NCI-H1417 (cell line): ENCODE data around the gene MPZL3.

Experiments used
- DNase-seq, 3 experiments: peaks; one replicate each; lab custom pipeline; 2025; lab: John Stamatoyannopoulos, UW

The MPZL3 gene

GRCh38 chr11:118251858-118252652, at the start of gene MPZL3:
TSS of gene MPZL3 (minus strand) at chr11:118252365. CDS start at chr11:118252294, 71 bp downstream.
- DNase-seq, result peak; percentile 97 to 99 (median 97)

GRCh38 chr11:118301600-118302195, 49.5 kb upstream of the MPZL3 start:
- no peak for DNase-seq

- peak in 1 of 3 experiments; percentile 13 for DNase-seq
Observed at GRCh38 chr11:118295815-118296454, 43.8 kb upstream of the MPZL3 start.

GRCh38 chr11:118295199-118295598, 43.0 kb upstream of the MPZL3 start:
- no peak for DNase-seq

- no peak for DNase-seq
Observed at GRCh38 chr11:118294053-118294452, 41.9 kb upstream of the MPZL3 start.

GRCh38 chr11:118291477-118292135, 39.4 kb upstream of the MPZL3 start:
- DNase-seq, result no peak

GRCh38 chr11:118290923-118291322, 38.8 kb upstream of the MPZL3 start:
- DNase-seq, result peak in 1 of 3 experiments; percentile 47

- DNase-seq, result no peak
Observed at GRCh38 chr11:118289401-118289800, 37.2 kb upstream of the MPZL3 start.

- DNase-seq, result no peak
Observed at GRCh38 chr11:118287006-118287405, 34.8 kb upstream of the MPZL3 start.

- no peak for DNase-seq
Observed at GRCh38 chr11:118286545-118286944, 34.4 kb upstream of the MPZL3 start.

- DNase-seq, result no peak
Observed at GRCh38 chr11:118283756-118284350, 31.7 kb upstream of the MPZL3 start.

GRCh38 chr11:118283037-118283636, 31.0 kb upstream of the MPZL3 start:
- no peak for DNase-seq

GRCh38 chr11:118282606-118283005, 30.4 kb upstream of the MPZL3 start:
- DNase-seq, result no peak

GRCh38 chr11:118281284-118281683, 29.1 kb upstream of the MPZL3 start:
- no peak for DNase-seq

- peak in 1 of 3 experiments; percentile 17 for DNase-seq
Observed at GRCh38 chr11:118277312-118277711, 25.1 kb upstream of the MPZL3 start.

- no peak for DNase-seq
Observed at GRCh38 chr11:118276422-118276821, 24.3 kb upstream of the MPZL3 start.

GRCh38 chr11:118275176-118275575, 23.0 kb upstream of the MPZL3 start:
- no peak for DNase-seq

- DNase-seq, result no peak
Observed at GRCh38 chr11:118274186-118274585, 22.0 kb upstream of the MPZL3 start.

GRCh38 chr11:118272001-118272400, 19.8 kb upstream of the MPZL3 start:
- DNase-seq, result no peak

GRCh38 chr11:118267486-118267885, 15.3 kb upstream of the MPZL3 start:
- DNase-seq, result peak; percentile 35 to 82 (median 65)

GRCh38 chr11:118265954-118266353, 13.8 kb upstream of the MPZL3 start:
- no peak for DNase-seq
